Measurements from ENCODE around the gene RASGEF1B.

The RASGEF1B gene

DNA sequence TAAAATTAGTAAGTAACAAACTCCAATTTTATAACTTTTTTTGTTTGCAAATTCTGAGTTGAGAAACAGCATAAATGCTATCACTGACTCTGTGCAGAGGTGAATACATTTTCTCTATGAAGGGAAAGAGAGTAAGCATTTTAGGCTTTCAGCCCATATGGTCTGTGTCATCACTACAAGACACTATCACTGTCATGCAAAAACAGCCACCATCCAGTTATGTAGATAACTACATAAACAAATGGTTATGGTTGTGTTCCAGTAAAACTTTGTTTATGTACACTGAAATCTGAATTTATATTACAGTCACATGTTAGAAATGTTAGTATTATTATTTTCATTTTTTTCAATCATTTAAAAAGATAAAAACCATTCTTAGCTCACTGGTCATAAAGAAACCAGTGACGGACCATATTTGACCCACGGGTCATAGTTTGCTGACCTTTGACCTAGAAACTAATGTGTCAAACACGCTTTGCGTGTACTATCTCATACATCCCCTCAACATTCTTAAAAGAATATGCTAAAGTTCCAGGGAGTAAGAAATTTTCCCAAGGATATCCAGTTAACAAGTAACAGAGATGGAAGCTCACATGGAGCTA is 29.1 kb downstream of the RASGEF1B start:
- H3K27me3 ChIP-seq (ENCODE audit: control insufficient read depth in 1 of 2, insufficient read depth in 2 of 2, low read length in 2 of 2), result no peaks in the 10 kb centered on the region
- H3K36me3 ChIP-seq (ENCODE audit: insufficient read depth, low read length), result peaks cover 32% of the 10 kb centered on the region
- no peaks in the 10 kb centered on the region for H3K9me3 ChIP-seq (ENCODE audit: low read length)
- no peaks in the 10 kb centered on the region for H3K4me1 ChIP-seq (ENCODE audit: insufficient read depth, low read length)
- no peak overlapping the region for H3K9ac ChIP-seq (ENCODE audit: low read length)
- H3K27ac ChIP-seq (ENCODE audit: low read depth, low read length), result no peak overlapping the region
- H3K4me3 ChIP-seq (ENCODE audit: low read depth in 1 of 2, low read length in 2 of 2), result no peak overlapping the region

DNA sequence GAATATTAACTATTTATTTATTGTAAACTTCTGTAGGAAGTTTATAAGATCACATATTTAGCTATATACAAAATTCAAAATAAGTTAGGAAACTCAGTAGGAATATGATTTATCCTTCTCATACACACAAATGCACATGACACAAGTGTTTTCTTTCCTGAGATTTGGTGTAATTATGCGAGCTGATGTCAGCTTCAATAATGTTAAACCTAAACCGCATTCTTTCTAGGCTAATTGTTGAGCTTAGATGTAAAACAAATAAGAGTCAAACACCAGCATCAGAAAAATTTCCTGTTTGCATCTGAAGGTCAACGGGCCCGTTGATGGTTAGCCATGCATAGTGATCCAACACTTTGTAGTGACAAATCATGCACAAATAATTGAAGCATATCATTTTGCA is 30.8 kb downstream of the RASGEF1B start:
- H3K36me3 ChIP-seq (ENCODE audit: insufficient read depth, low read length), result peaks cover 28% of the 10 kb centered on the region
- no peak overlapping the region for H3K9ac ChIP-seq (ENCODE audit: low read length)
- no peak overlapping the region for H3K4me3 ChIP-seq (ENCODE audit: low read depth in 1 of 2, low read length in 2 of 2)
- no peak overlapping the region for H3K27ac ChIP-seq (ENCODE audit: low read depth, low read length)
- no peaks in the 10 kb centered on the region for H3K27me3 ChIP-seq (ENCODE audit: control insufficient read depth in 1 of 2, insufficient read depth in 2 of 2, low read length in 2 of 2)
- H3K4me1 ChIP-seq (ENCODE audit: insufficient read depth, low read length), result no peaks in the 10 kb centered on the region
- no peaks in the 10 kb centered on the region for H3K9me3 ChIP-seq (ENCODE audit: low read length)

DNA sequence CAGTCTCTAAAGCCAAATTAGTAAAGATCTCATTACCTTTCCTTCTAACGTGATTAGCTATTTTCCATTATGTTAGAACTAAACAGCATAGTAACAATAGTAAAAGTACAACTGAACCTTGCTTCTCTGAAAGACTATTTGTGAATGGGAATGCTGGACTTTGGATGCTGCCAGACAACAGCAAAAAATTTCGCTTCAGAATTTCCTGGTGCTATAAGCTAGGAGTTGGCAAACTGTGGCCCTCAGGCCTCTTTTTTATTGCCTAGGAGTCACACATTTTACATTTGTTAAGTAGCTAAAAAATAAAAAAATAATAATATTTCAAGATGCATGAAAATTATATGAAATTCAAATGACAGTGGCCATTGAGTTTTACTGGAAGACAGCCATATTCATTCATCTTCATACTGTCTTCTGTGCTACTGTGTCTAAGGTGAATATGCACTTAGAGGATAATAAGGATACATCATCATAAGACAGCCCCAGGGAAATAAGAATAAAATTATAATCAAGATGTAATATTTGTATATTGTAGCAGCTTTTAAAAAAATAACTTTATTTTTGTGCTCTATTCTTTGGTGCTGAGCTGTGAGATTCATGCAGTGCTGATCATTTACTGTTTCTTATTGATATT is 34.6 kb downstream of the RASGEF1B start:
- no peak overlapping the region for H3K27ac ChIP-seq (ENCODE audit: low read depth, low read length)
- H3K9ac ChIP-seq (ENCODE audit: low read length), result no peak overlapping the region
- no peaks in the 10 kb centered on the region for H3K4me1 ChIP-seq (ENCODE audit: insufficient read depth, low read length)
- H3K4me3 ChIP-seq (ENCODE audit: low read depth in 1 of 2, low read length in 2 of 2), result no peak overlapping the region
- H3K9me3 ChIP-seq (ENCODE audit: low read length), result no peaks in the 10 kb centered on the region
- no peaks in the 10 kb centered on the region for H3K27me3 ChIP-seq (ENCODE audit: control insufficient read depth in 1 of 2, insufficient read depth in 2 of 2, low read length in 2 of 2)
- H3K36me3 ChIP-seq (ENCODE audit: insufficient read depth, low read length), result peaks cover 29% of the 10 kb centered on the region

DNA sequence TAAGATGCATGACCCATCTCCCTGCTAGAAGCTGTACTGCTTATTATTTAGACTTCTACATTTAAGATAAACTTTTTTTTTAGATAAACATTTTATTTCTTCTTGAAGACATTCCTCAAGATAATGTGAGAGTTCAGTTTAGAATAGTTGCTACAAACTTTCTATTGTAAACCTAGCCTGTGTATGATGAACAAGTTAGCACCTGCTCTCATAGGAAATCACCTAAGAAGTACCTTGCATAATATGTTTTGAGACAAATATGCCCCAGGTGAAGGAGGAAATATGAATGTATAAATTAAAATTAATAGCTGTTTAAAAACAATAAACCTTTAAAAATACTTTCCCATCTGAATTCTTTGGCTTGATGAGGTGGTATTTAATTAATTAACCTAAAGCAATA is 35.6 kb downstream of the RASGEF1B start:
- H3K27ac ChIP-seq (ENCODE audit: low read depth, low read length), result no peak overlapping the region

DNA sequence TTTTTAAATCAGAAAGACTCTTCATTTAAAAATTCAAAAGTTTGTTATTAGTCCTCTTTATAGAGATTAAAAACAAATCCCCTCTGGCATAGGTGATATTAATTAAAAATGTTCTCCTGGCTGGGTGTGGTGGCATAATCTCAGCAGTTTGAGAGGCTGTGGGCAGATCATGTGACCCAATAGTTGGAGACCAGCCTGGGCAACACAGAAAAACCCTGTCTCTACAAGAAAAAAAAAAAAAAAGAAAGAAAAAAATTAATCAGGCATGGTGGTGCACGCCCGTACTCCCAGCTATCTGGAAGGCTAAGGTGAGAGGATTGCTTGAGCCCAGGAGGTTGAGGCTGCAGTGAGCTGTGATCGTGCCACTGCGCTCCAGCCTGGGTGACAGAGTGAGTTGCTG is 38.9 kb downstream of the RASGEF1B start:
- no peaks in the 10 kb centered on the region for H3K4me1 ChIP-seq (ENCODE audit: insufficient read depth, low read length)
- no peak overlapping the region for H3K9ac ChIP-seq (ENCODE audit: low read length)
- no peaks in the 10 kb centered on the region for H3K27me3 ChIP-seq (ENCODE audit: control insufficient read depth in 1 of 2, insufficient read depth in 2 of 2, low read length in 2 of 2)
- peaks cover 18% of the 10 kb centered on the region for H3K36me3 ChIP-seq (ENCODE audit: insufficient read depth, low read length)
- H3K27ac ChIP-seq (ENCODE audit: low read depth, low read length), result no peak overlapping the region
- no peaks in the 10 kb centered on the region for H3K9me3 ChIP-seq (ENCODE audit: low read length)
- no peak overlapping the region for H3K4me3 ChIP-seq (ENCODE audit: low read depth in 1 of 2, low read length in 2 of 2)

More for the DNA sequence above, 35.6 kb downstream of the RASGEF1B start:
- Histone ChIP-seq H3K4me3 (ENCODE audit: low read depth in 1 of 2, low read length in 2 of 2) (no peak overlapping the region), H3K4me1 (ENCODE audit: insufficient read depth, low read length) (no peaks in the 10 kb centered on the region), H3K27me3 (ENCODE audit: control insufficient read depth in 1 of 2, insufficient read depth in 2 of 2, low read length in 2 of 2) (no peaks in the 10 kb centered on the region), H3K9me3 (ENCODE audit: low read length) (no peaks in the 10 kb centered on the region), H3K9ac (ENCODE audit: low read length) (no peak overlapping the region), H3K36me3 (ENCODE audit: insufficient read depth, low read length) (peaks cover 33% of the 10 kb centered on the region)

DNA sequence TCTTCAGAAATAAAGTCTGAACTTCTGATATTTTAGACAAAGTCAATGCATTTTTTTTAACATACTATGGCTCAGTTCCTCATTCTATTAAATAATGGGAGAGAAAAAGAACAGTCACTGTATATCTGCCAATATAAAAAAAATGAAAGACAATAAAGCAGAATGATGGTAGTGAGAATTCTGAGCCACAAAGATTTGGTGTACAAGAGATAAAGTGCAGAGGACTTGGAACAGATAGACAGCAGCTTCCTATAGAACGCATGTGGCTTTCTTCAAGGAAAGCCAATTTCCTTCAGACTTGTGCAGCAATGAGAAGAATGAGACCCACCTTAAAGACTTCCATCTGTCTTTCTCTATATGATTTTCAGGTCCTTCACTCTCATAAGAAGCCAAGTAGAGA is 39.7 kb downstream of the RASGEF1B start:
- no peaks in the 10 kb centered on the region for H3K9me3 ChIP-seq (ENCODE audit: low read length)
- no peak overlapping the region for H3K4me3 ChIP-seq (ENCODE audit: low read depth in 1 of 2, low read length in 2 of 2)
- H3K36me3 ChIP-seq (ENCODE audit: insufficient read depth, low read length), result peaks cover 18% of the 10 kb centered on the region
- no peaks in the 10 kb centered on the region for H3K27me3 ChIP-seq (ENCODE audit: control insufficient read depth in 1 of 2, insufficient read depth in 2 of 2, low read length in 2 of 2)
- H3K27ac ChIP-seq (ENCODE audit: low read depth, low read length), result no peak overlapping the region
- H3K9ac ChIP-seq (ENCODE audit: low read length), result no peak overlapping the region
- no peaks in the 10 kb centered on the region for H3K4me1 ChIP-seq (ENCODE audit: insufficient read depth, low read length)

DNA sequence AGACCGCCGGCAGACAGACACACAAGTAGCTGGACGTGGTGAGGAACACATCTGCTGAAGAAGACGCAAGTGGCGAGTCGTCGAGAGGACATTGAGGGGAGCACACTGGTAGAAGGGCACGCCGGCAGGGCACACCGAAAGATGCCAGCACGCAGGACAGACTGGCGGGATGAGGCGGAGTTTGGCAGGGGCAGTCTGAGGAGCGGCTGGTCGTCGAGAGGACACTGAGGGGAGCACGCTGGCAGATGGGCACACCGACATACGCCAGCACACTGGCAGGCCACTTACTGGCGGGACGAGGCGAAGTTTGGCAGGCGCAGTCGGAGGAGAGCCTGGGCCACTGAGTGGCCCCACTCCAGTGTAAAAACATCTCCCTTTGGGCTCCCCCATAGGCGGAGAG is 42.1 kb downstream of the RASGEF1B start:
- Histone ChIP-seq H3K9me3 (ENCODE audit: low read length) (no peaks in the 10 kb centered on the region), H3K27ac (ENCODE audit: low read depth, low read length) (no peak overlapping the region), H3K36me3 (ENCODE audit: insufficient read depth, low read length) (peaks cover 28% of the 10 kb centered on the region), H3K4me1 (ENCODE audit: insufficient read depth, low read length) (peaks cover 4% of the 10 kb centered on the region), H3K9ac (ENCODE audit: low read length) (no peak overlapping the region), H3K27me3 (ENCODE audit: control insufficient read depth in 1 of 2, insufficient read depth in 2 of 2, low read length in 2 of 2) (no peaks in the 10 kb centered on the region), H3K4me3 (ENCODE audit: low read depth in 1 of 2, low read length in 2 of 2) (no peak overlapping the region)

DNA sequence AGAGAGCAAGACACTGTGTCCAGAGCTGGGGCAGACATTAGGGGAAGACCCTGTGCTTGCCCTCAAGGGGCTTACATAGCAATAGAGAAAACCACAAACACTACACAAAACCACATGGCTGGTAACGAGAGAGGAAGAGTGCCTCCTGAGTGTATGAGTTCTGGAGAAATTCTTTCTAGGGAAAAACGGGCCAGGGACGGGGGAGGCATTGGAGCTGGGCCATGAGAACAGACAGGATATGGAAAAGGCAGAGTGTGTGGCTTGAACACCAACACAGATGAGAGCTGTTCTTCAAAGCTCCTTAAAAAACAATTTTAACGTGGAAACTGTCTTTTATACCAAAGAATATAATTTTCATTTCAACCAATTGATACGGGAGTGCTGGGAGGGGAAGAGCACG is 42.7 kb downstream of the RASGEF1B start:
- no peak overlapping the region for H3K27ac ChIP-seq (ENCODE audit: low read depth, low read length)
- H3K27me3 ChIP-seq (ENCODE audit: control insufficient read depth in 1 of 2, insufficient read depth in 2 of 2, low read length in 2 of 2), result no peaks in the 10 kb centered on the region
- no peaks in the 10 kb centered on the region for H3K9me3 ChIP-seq (ENCODE audit: low read length)
- peaks cover 28% of the 10 kb centered on the region for H3K36me3 ChIP-seq (ENCODE audit: insufficient read depth, low read length)
- no peak overlapping the region for H3K4me3 ChIP-seq (ENCODE audit: low read depth in 1 of 2, low read length in 2 of 2)
- H3K9ac ChIP-seq (ENCODE audit: low read length), result no peak overlapping the region
- H3K4me1 ChIP-seq (ENCODE audit: insufficient read depth, low read length), result peaks cover 4% of the 10 kb centered on the region

DNA sequence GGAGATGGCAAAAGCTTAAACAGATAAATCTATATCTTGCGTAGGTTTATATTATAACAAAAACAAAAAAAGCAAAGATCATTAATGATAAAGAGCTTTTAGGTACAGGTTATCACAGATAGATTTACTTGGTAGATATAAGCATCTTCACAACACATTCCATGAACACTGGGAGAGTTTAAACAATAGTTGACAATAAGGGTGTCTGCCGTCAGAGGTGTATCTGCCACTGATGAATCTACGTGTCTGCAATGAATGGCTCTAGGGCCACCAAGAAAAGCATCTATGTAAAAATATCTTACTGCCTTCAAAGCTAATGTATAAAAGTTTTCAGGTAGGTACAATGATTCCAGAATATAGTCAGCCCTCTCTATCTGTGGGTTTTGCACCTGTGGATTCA is 43.7 kb downstream of the RASGEF1B start:
- Histone ChIP-seq H3K9me3 (ENCODE audit: low read length) (no peaks in the 10 kb centered on the region), H3K4me3 (ENCODE audit: low read depth in 1 of 2, low read length in 2 of 2) (no peak overlapping the region), H3K27me3 (ENCODE audit: control insufficient read depth in 1 of 2, insufficient read depth in 2 of 2, low read length in 2 of 2) (no peaks in the 10 kb centered on the region), H3K27ac (ENCODE audit: low read depth, low read length) (no peak overlapping the region), H3K9ac (ENCODE audit: low read length) (no peak overlapping the region), H3K4me1 (ENCODE audit: insufficient read depth, low read length) (peaks cover 4% of the 10 kb centered on the region), H3K36me3 (ENCODE audit: insufficient read depth, low read length) (peaks cover 22% of the 10 kb centered on the region)

DNA sequence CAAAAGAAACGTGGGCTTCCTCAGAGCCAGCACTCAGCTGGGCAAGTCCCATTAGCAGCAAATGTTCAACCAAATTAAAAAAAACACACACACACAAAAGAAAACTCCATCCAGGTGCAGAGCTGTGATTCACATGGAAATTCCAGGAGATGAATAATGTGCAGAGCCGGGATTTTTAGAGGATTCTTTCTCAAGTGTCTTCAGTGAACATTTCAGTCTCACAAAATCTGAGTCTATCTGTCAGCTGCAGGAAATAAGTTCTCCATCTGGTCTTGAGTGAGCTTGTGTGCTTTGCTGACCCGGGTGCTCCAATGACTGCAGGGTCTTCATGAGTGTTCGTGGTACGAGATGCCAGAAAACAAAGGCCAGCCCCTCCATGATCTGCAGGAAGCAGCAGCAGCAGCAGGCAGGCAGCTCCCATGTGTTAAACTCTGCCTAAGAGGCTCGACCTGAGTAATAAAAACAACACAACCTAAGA is 44.3 kb downstream of the RASGEF1B start:
- no peak overlapping the region for H3K9ac ChIP-seq (ENCODE audit: low read length)
- H3K27ac ChIP-seq (ENCODE audit: low read depth, low read length), result no peak overlapping the region
- H3K4me1 ChIP-seq (ENCODE audit: insufficient read depth, low read length), result peaks cover 4% of the 10 kb centered on the region
- no peak overlapping the region for H3K4me3 ChIP-seq (ENCODE audit: low read depth in 1 of 2, low read length in 2 of 2)
- H3K36me3 ChIP-seq (ENCODE audit: insufficient read depth, low read length), result peaks cover 21% of the 10 kb centered on the region
- no peaks in the 10 kb centered on the region for H3K9me3 ChIP-seq (ENCODE audit: low read length)
- H3K27me3 ChIP-seq (ENCODE audit: control insufficient read depth in 1 of 2, insufficient read depth in 2 of 2, low read length in 2 of 2), result no peaks in the 10 kb centered on the region

DNA sequence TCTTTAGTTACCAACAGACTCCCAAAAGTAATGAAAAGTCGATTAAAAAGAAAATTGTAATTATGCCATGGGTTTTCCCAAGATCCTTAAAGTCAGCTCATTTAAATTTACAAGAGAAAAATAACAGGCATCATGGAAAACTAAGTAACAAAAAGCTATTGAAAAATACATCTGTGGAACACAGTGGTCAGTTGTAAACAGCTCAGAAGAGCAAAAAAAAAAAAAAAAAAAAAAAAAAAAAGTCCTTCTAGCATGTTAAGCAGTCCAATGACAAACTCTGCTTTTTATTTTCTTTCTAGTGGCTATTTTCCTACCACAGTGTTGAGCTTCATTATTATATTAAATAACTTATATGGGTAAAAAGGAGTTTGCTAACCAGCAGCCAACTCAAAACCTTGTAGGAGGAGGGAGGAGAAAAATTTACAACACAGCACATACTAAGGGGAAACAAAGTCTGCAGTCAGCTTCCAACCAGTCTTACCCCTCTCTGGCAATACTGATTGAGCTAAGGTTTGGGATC is 44.9 kb downstream of the RASGEF1B start:
- Histone ChIP-seq H3K4me3 (ENCODE audit: low read depth in 1 of 2, low read length in 2 of 2) (no peak overlapping the region), H3K27ac (ENCODE audit: low read depth, low read length) (no peak overlapping the region), H3K9ac (ENCODE audit: low read length) (no peak overlapping the region), H3K36me3 (ENCODE audit: insufficient read depth, low read length) (peaks cover 16% of the 10 kb centered on the region), H3K9me3 (ENCODE audit: low read length) (no peaks in the 10 kb centered on the region), H3K4me1 (ENCODE audit: insufficient read depth, low read length) (peaks cover 4% of the 10 kb centered on the region), H3K27me3 (ENCODE audit: control insufficient read depth in 1 of 2, insufficient read depth in 2 of 2, low read length in 2 of 2) (no peaks in the 10 kb centered on the region)

All from muscle layer of colon (tissue), 2 donors.